ENCODE results near the gene GTF2IRD1. TPM values are rescaled to one million over a fixed set of nuclear protein-coding genes. Genes with fewer than 3 reads are reported as not detected.
"Not testable (repeated sequence)": the region's sequence is repeated elsewhere in the genome, so short reads cannot be mapped to it uniquely, and the experiment has no call there.

Gene GTF2IRD1
- total RNA-seq, 2 donors from 2014 or later, result 18.3 to 29.5 TPM

- Histone ChIP-seq H3K4me1 (no peaks in the 10 kb centered on the region), H3K9me3 (no peaks in the 10 kb centered on the region), H3K27me3 (no peaks in the 10 kb centered on the region), H3K9ac (ENCODE audit: low read depth in 2 of 2, low read length in 2 of 2) (no peak overlapping the region), H3K4me3 (no peak overlapping the region), H3K36me3 (no peaks in the 10 kb centered on the region), H3K27ac (no peak overlapping the region)
- peak; percentile 36 for DNase-seq
- intact Hi-C loops (cut with DNase I), result loop anchor here (10.0 kb wide), 1 partner anchor 128 kb away; no protein-coding TSS in a partner anchor
- TF ChIP-seq, protein P1, sequence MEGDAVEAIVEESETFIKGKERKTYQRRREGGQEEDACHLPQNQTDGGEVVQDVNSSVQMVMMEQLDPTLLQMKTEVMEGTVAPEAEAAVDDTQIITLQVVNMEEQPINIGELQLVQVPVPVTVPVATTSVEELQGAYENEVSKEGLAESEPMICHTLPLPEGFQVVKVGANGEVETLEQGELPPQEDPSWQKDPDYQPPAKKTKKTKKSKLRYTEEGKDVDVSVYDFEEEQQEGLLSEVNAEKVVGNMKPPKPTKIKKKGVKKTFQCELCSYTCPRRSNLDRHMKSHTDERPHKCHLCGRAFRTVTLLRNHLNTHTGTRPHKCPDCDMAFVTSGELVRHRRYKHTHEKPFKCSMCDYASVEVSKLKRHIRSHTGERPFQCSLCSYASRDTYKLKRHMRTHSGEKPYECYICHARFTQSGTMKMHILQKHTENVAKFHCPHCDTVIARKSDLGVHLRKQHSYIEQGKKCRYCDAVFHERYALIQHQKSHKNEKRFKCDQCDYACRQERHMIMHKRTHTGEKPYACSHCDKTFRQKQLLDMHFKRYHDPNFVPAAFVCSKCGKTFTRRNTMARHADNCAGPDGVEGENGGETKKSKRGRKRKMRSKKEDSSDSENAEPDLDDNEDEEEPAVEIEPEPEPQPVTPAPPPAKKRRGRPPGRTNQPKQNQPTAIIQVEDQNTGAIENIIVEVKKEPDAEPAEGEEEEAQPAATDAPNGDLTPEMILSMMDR (IDR thresholded peaks at IDR 0.05), result no peak
Observed at GRCh38 chr7:74542558-74543117, 88.9 kb downstream of the GTF2IRD1 start.

DNA sequence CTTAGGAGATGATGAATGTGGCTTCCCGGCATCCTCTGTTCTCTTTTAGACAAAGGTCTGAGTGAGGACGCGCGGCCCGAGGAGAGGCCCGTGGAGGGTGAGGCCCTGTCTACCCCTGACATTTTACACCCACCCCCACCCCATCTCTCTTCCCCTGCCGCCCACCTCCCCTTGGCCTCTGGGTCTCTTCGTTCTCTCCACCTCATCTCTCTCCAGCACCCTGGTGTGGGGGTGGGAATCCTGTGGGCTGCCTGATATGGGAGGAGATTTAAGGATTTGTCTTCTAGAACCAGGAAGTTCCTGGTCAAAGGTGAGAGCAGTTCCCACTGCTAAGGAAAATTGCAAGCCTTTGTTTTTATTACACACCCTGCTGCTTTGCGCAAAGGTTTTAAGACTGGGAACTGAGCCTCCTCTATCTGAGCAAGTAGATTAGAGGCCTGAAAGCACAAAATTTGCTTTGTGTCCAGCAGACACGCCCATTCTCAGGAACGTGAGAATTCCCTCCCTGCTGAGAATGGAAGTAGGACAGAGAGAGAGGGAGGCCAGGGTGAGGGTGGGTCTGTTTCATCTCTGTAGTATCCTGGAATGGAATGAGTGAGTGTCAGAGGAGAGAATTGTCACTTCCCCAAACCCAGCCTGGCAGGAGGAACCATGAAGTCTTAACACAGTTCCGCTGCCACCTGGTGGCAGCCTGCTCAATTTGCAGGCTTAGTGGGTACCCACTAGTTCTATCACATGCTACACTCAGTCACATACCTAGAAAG, 91.2 kb downstream of the GTF2IRD1 start:
- DNase-seq, result peak; percentile 76
- H3K4me1 ChIP-seq, result no peaks in the 10 kb centered on the region

DNA sequence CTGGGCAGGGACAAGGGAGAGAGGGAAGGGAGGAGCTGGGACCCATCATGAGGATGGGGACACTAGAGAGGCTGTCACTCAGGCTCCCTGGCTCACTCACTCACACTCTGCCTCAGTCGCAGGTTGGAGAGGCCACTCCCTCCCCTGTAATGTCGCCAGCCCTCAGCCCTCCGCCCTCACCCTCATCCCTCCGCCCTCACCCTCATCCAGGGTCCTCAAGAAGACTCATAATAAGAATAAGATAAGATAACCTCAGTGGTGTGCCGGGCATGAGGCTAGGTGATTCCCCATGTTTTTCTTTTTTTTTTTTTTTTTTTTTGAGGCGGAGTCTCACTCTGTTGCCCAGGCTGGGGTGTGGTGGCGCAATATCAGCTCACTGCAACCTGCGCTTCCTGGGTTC, 92.2 kb downstream of the GTF2IRD1 start:
- intact Hi-C loops (cut with DNase I), result loop anchor here (10.0 kb wide), 1 partner anchor 131 kb away; no protein-coding TSS in a partner anchor
- DNase-seq, result no peak
- Histone ChIP-seq H3K36me3 (no peaks in the 10 kb centered on the region), H3K27ac (peak overlapping the region; percentile 67), H3K9ac (ENCODE audit: low read depth in 2 of 2, low read length in 2 of 2) (no peak overlapping the region), H3K9me3 (no peaks in the 10 kb centered on the region), H3K4me3 (no peak overlapping the region), H3K27me3 (no peaks in the 10 kb centered on the region), H3K4me1 (no peaks in the 10 kb centered on the region)
- TF ChIP-seq, protein P1 (IDR thresholded peaks at IDR 0.05), result no peak

More for the DNA sequence above, 91.2 kb downstream of the GTF2IRD1 start:
- H3K27ac ChIP-seq, result peak overlapping the region; percentile 67
- intact Hi-C loops (cut with DNase I), result loop anchor here (10.0 kb wide), 1 partner anchor 130 kb away; no protein-coding TSS in a partner anchor
- no peak overlapping the region for H3K4me3 ChIP-seq
- H3K9me3 ChIP-seq, result no peaks in the 10 kb centered on the region
- TF ChIP-seq, protein P1 (IDR thresholded peaks at IDR 0.05), result peak; percentile 60
- no peaks in the 10 kb centered on the region for H3K36me3 ChIP-seq
- H3K9ac ChIP-seq (ENCODE audit: low read depth in 2 of 2, low read length in 2 of 2), result peak overlapping the region in 1 of 2 donors; percentile 28
- H3K27me3 ChIP-seq, result no peaks in the 10 kb centered on the region

DNA sequence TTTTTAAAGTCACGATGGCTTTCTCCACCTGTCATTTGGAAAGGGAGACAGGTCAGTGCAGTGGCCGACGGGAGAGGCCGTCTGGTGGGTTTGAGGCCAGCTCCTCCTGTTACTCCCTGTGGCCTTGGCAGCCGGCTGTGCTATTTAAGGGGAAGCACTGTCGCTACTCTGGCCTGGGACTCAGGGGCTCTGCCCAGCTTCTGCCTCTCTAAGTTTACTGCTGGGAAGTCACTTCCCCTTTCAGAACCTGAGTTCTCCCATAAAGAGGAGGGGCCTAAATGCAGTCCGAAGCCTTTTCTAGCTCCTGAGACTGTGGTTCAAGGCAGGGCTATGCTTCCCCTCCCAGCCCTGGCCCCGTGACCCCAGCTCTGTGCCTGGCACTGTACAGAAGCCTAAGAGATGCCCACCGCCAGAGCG, 99.9 kb downstream of the GTF2IRD1 start:
- H3K4me3 ChIP-seq; H3K9me3 ChIP-seq; DNase-seq; H3K9ac ChIP-seq (ENCODE audit: low read depth in 2 of 2, low read length in 2 of 2); H3K27ac ChIP-seq; H3K36me3 ChIP-seq; H3K4me1 ChIP-seq; H3K27me3 ChIP-seq; intact Hi-C loops (cut with DNase I): not testable (repeated sequence)

DNA sequence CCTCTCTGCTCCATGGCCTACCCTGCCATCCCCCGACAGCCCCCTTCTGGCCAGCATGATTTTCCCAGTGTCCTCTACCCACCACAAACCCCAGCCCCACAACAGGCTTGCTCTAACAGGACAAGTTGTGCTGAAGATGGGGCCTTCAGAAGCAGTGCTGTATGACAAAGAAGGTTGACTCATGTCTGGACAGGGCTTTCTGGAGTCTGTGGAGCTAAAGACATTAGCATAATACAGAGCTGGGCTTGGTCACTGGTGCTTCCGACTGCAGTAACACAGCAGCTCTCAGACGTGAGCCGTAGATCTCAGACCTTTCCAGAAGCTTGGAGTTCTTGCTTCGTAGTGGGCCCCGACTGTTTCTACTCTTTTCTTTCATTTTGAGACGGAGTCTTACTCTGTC, 100.5 kb downstream of the GTF2IRD1 start:
- no peaks in the 10 kb centered on the region for H3K36me3 ChIP-seq
- no peaks in the 10 kb centered on the region for H3K9me3 ChIP-seq
- H3K4me1 ChIP-seq, result no peaks in the 10 kb centered on the region
- no peak overlapping the region for H3K9ac ChIP-seq (ENCODE audit: low read depth in 2 of 2, low read length in 2 of 2)
- no peak overlapping the region for H3K4me3 ChIP-seq
- TF ChIP-seq, protein P1 (IDR thresholded peaks at IDR 0.05), result no peak
- no peak overlapping the region for H3K27ac ChIP-seq
- intact Hi-C loops (cut with DNase I), result no loop called here
- H3K27me3 ChIP-seq, result no peaks in the 10 kb centered on the region
- no peak for DNase-seq
